AG09309 (cell line): ENCODE measurements around the gene SGSM2.

ENCODE experiments used
- DNase-seq: peaks from one replicate; pipeline ENCODE4 v3.0.0-alpha.2; 2010; ENCODE audit warnings: low read depth
- H3K4me3 ChIP-seq: 2 replicates; pipeline ENCODE4 v1.5.1; 2011; ENCODE audit warnings: mild to moderate bottlenecking, low read depth, low read length, moderate library complexity; ENCODE audit not compliant: control insufficient read depth
- CTCF ChIP-seq: IDR thresholded peaks from 2 replicates; pipeline ENCODE4 v1.5.1; 2011; ENCODE audit warnings: mild to moderate bottlenecking, low read depth, low read length, inconsistent platforms; ENCODE audit not compliant: insufficient read depth, control insufficient read depth; ENCODE audit errors: missing control alignments

Gene SGSM2

GRCh38 chr17:2416010-2416734 is 78.9 kb downstream of the SGSM2 start:
- TF ChIP-seq CTCF: peak; percentile 86
- peak; percentile 54 for DNase-seq
- no peak overlapping the region for H3K4me3 ChIP-seq

- no peak for TF ChIP-seq CTCF
- no peak for DNase-seq
Observed at GRCh38 chr17:2418572-2418971, 81.3 kb downstream of the SGSM2 start.

GRCh38 chr17:2419486-2419885 is 82.2 kb downstream of the SGSM2 start:
- no peak for DNase-seq
- H3K4me3 ChIP-seq: no peak overlapping the region
- TF ChIP-seq CTCF: no peak

More at GRCh38 chr17:2418572-2418971, 81.3 kb downstream of the SGSM2 start:
- H3K4me3 ChIP-seq: no peak overlapping the region

GRCh38 chr17:2420176-2420575 is 82.9 kb downstream of the SGSM2 start:
- DNase-seq: no peak
- H3K4me3 ChIP-seq: no peak overlapping the region
- TF ChIP-seq CTCF: no peak

GRCh38 chr17:2421315-2422147 is 84.2 kb downstream of the SGSM2 start:
- TF ChIP-seq CTCF: peak; percentile 15
- H3K4me3 ChIP-seq: no peak overlapping the region
- DNase-seq: no peak

GRCh38 chr17:2423271-2423670 is 86.0 kb downstream of the SGSM2 start:
- TF ChIP-seq CTCF: no peak
- no peak overlapping the region for H3K4me3 ChIP-seq
- DNase-seq: no peak
